Stimulated activated CD4-positive, alpha-beta T cell treated with anti-CD3 and anti-CD28 coated beads, Interleukin-2, amount 100 ng/mL, for 48 hours (primary cell): ENCODE data around the gene OGFR.

Experiments used
- DNase-seq, 2 donors: peaks; one replicate each; pipeline ENCODE4 v3.0.0-alpha.2; 2020

The OGFR gene

GRCh38 chr20:62785393-62785792 is 19.2 kb upstream of the OGFR start:
- no peak for DNase-seq

GRCh38 chr20:62786157-62786556 is 18.5 kb upstream of the OGFR start:
- DNase-seq = no peak

GRCh38 chr20:62787321-62787720 is 17.3 kb upstream of the OGFR start:
- DNase-seq = no peak

GRCh38 chr20:62787866-62788265 is 16.8 kb upstream of the OGFR start:
- no peak for DNase-seq

DNA sequence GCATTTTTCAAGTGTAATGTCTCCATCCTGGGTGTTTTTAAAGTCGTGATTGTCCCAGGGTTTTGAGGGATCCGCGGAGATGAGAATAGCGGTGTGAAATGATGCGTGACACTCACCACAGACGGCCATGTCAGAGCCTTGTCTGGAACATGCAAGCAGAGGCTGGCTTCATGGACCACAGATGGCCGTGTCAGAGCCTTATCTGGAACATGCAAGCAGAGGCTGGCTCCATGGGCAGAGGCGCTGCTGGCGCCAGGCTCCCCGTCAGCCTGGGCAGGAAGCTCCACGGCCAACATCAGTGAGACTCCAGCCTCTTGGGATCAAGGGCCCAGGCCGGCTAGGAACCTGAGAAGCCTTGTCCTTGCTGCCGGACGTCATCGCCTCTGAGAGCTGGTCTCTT is 16.0 kb upstream of the OGFR start:
- no peak for DNase-seq

GRCh38 chr20:62790075-62790474 is 14.6 kb upstream of the OGFR start:
- no peak for DNase-seq

DNA sequence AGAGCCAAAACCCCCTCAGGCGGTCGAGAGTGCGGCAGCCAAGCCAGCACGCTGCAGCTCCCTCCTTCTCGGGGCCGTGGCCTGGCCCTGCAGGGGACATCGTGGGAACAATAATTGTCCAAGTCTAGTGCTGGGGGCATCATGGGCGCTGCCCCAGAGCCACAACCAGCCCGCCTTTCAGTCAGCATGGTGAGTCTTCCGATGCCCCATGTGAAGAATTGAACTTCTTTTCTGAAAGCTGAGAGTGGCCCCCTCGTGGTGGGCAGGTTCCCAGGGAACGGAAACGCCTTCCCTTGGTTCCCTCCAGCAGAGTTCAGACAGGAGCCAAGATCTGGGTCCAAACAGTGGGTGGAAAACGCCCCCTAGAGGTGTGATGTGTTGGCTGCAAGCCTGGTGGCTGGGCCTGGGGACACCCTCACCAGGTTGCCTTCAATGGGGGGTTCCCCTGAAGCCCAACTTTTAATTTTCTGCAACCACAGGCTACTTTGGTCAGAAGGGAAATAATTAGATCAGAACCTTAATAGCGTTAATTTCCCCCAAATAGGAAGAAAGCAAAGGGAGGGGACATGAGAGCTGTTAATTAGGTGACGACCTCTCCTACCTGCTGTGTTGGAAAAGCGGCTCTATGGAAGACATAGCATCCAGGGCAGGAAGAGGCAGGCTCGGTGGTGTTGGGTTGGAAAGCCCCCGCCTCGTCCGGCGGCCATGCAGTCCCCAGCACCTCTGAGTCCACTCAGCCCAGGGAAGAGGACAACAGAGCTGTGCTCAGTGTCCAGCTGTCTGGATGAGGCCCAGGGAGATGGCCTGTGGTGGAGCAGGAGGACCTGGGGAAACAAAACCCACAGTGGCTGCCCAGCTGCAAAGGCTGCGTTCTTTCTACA is 13.1 kb upstream of the OGFR start:
- peak; percentile 71 to 76 for DNase-seq

- DNase-seq = no peak
These were observed 12.3 kb upstream of the OGFR start for GRCh38 chr20:62792182-62792939.

GRCh38 chr20:62792940-62793756 is 11.5 kb upstream of the OGFR start:
- DNase-seq = no peak

- no peak for DNase-seq
These were observed 11.0 kb upstream of the OGFR start for GRCh38 chr20:62793757-62794006.

- DNase-seq = peak; percentile 94 to 97
These were observed 10.5 kb upstream of the OGFR start for GRCh38 chr20:62794007-62794724.

- DNase-seq = peak; percentile 60 to 66
These were observed 9.4 kb upstream of the OGFR start for GRCh38 chr20:62795023-62795761.

DNA sequence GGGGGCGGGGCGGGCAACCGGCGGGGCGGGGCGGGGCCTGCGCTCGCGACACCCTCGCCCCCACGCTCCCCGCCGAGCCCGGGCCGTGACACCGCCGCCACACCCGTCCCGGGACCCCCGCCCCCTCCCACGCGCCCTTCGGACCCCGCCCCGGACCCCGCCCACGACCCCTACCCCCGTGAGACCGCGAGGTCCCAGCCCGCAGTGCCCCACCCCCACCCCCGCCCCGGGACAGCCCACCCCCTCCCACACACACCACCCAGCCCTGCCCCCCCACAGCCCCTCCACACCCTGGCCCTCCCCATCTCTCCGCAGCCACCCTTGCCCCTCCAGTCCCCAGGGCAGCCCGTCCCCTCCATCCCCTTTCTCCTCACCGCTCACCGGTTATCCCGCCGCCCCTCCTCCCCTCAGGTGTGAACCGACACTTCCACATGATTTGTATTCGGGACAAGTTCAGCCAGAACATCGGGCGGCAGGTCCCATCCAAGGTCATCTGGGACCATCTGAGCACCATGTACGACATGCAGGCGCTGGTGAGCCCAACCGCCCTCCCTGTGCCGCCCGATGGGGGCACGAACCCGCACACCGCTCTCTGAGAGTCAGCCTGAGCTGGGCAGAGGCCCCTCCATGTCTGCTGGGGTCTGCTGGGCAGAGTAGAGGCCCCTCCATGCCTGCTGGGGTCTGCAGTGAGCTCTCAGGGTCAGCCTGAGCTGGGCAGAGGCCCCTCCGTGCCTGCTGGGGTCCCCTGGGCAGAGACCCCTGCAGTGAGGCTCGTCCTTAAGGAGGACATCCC is 7.7 kb upstream of the OGFR start:
- no peak for DNase-seq

DNA sequence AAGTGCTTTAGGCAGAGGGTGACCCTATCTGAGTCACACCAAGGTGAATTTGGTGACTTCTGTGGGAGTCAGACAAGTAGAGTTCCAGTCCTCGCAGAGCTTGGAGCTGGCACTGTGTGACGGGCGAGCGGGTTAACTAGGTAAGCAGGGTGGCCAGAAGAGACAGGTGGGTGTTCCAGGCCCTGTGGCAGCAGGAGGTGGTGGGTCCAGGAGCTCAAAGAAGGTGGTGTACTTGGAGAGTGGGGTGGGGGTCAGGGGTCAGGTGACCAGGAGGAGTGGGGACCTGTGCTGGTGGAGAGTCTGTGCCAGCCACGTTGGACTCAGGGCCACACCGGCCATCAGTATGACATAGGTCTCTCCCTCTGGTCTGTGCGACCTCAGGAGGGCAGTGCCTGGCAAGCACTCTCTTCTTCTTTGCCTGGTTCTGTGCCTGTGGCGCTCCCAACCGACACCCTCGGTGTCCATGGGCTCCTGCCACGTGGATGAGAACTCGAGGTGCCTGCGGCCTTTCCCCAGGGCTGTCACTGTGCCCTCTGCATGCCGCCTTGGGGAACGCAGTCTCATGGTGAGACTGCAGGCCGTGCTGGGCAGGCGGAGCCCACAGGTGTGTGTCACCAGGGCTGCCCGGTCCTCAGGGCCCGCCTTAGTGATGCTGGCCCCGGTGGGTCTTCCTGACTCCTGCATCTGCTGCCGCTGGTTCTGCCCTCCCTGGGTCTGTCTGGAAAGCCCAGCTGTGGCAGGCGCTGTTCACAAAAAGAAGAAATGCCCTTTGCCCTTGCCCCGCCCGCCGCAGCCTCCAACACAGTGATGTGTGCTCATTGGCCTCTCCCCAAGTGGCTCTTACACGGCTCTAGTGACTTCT is 6.7 kb upstream of the OGFR start:
- DNase-seq = no peak

GRCh38 chr20:62799036-62799435 is 5.6 kb upstream of the OGFR start:
- no peak for DNase-seq

- DNase-seq = no peak
These were observed 5.2 kb upstream of the OGFR start for GRCh38 chr20:62799459-62799858.

DNA sequence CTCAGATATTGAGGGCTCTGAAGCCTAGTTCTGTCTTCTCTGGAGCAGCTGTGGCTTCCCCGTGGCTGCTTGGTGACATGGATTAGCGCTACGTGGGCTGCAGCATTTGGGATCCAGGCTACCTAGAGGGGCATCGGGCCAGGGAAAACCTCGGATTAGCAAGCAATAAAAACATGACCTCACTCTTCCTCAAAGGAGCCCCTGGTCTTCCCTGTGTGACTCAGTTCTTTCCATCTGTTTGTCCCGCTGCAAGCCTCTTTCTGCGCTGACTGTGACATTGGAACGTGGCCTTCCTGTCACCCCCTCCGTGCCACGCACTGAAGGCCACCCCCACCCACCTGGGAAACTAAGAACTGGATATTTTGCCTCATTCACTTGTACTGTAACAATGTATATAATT is 4.8 kb upstream of the OGFR start:
- DNase-seq = no peak

DNA sequence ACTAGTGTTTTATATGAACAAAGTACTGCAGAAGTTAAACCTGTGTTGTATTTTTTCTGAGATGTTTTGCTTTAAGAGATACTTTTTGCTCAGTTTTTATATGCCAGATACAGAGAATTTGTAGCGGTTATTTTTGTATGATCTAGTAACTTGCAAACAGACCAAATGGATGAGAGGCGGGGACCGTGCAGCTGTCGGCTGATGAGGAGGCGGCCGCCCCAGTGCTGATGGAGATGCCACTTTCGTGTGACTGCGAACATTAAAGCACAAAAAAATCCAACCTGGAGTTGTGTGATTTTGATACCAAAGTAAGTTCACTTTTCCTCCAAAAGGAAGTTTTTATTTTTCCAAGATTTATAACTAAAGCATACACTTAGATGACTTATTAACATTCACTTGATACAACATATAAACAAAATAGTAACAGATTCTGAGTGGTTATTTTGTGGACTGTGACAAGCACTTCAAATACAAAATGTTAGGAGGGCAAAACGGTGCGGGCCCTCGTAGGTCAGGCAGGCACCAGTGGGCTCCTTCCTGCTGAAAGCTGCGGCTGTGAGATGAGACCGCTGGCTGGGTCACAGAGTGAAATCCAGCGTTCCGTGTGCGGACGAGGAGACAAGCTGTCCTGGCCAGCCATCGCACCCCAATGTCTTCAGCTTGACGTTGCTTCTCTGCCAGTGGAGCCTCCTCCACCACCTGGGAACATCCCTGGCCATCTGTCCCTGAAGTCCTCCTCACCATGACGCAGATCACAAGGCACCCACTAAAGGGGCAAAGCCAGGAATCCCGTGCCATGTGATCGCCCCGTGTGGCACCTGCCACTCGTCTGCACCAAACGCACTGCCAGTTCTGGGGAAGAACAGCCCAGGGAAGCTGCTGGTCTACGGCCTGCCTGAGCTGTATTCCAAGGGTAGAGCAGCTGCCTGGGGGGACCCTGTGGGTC is 4.0 kb upstream of the OGFR start:
- DNase-seq = no peak
